Astrocyte of the spinal cord (primary cell): ENCODE data around the gene PLOD1.

ENCODE experiments used
- DNase-seq: peaks from one replicate; pipeline ENCODE4 v3.0.0; 2011; ENCODE audit warnings: low read depth, low spot score
- H3K4me3 ChIP-seq: 2 replicates; pipeline ENCODE4 v1.5.1; 2011; ENCODE audit warnings: low read depth, mild to moderate bottlenecking, low read length, moderate library complexity
- CTCF ChIP-seq: IDR thresholded peaks from 2 replicates; pipeline ENCODE4 v1.5.1; 2012; ENCODE audit warnings: low read depth, mild to moderate bottlenecking, low read length, inconsistent platforms
- in situ Hi-C: cut with HindIII; loops from 2 replicates; pipeline ENCODE4 v1.10.0; 2017; ENCODE audit warnings: low sequenced_read_pairs

PLOD1 gene

GRCh38 chr1:11991969-11992676 is 57.6 kb downstream of the PLOD1 start:
- no peak for DNase-seq
- no peak for TF ChIP-seq CTCF
- H3K4me3 ChIP-seq = no peak overlapping the region
- in situ Hi-C loops = no loop called here

- no peak for DNase-seq
- no peak for TF ChIP-seq CTCF
- H3K4me3 ChIP-seq = no peak overlapping the region
- in situ Hi-C loops = no loop called here
These were observed 62.7 kb downstream of the PLOD1 start for GRCh38 chr1:11997081-11997850.

- H3K4me3 ChIP-seq = no peak overlapping the region
- TF ChIP-seq CTCF = no peak
- no peak for DNase-seq
- in situ Hi-C loops = no loop called here
These were observed 64.1 kb downstream of the PLOD1 start for GRCh38 chr1:11998636-11999035.

- no peak for TF ChIP-seq CTCF
These were observed 64.7 kb downstream of the PLOD1 start for GRCh38 chr1:11999236-11999635.

GRCh38 chr1:12001249-12001917 is 66.9 kb downstream of the PLOD1 start:
- in situ Hi-C loops = no loop called here
- no peak overlapping the region for H3K4me3 ChIP-seq
- peak; percentile 56 for TF ChIP-seq CTCF
- DNase-seq = peak; percentile 36

More at GRCh38 chr1:11999236-11999635, 64.7 kb downstream of the PLOD1 start:
- DNase-seq = no peak
- in situ Hi-C loops = no loop called here
- H3K4me3 ChIP-seq = no peak overlapping the region

- DNase-seq = peak; percentile 17
- H3K4me3 ChIP-seq = no peak overlapping the region
- TF ChIP-seq CTCF = no peak
- in situ Hi-C loops = no loop called here
These were observed 67.5 kb downstream of the PLOD1 start for GRCh38 chr1:12001996-12002493.
